T-helper 1 cell treated with Interleukin-12 subunit alpha and Interleukin-12 subunit beta and Interleukin-4 antibody, amounts not matched to agents 30 μg/mL and 1 μg/mL, for 36 hours (primary cell): ENCODE results near the gene ZRSR2.

Experiments used
- H3K27ac Mint-ChIP-seq: one replicate; pipeline ENCODE4 v1.8.0; 2021; ENCODE audit warnings: mild to moderate bottlenecking, mixed read lengths
- H3K27me3 Mint-ChIP-seq: one replicate; pipeline ENCODE4 v1.8.0; 2021; ENCODE audit warnings: low read depth, mixed read lengths
- H3K36me3 Mint-ChIP-seq: one replicate; pipeline ENCODE4 v1.8.0; 2021; ENCODE audit warnings: low read depth, mixed read lengths
- H3K4me1 Mint-ChIP-seq: one replicate; pipeline ENCODE4 v1.8.0; 2021; ENCODE audit warnings: low read depth, mixed read lengths
- H3K4me3 Mint-ChIP-seq: one replicate; pipeline ENCODE4 v1.8.0; 2021; ENCODE audit warnings: mild to moderate bottlenecking, moderate library complexity, mixed read lengths
- H3K9me3 Mint-ChIP-seq: one replicate; pipeline ENCODE4 v1.8.0; 2021; ENCODE audit warnings: mixed read lengths

The ZRSR2 gene

GRCh38 chrX:15761564-15762191 is 28.6 kb upstream of the ZRSR2 start:
- H3K4me1 Mint-ChIP-seq = peaks cover 10% of the 10 kb centered on the region
- H3K36me3 Mint-ChIP-seq = no peaks in the 10 kb centered on the region
- no peak overlapping the region for H3K27ac Mint-ChIP-seq
- H3K27me3 Mint-ChIP-seq = no peaks in the 10 kb centered on the region
- H3K4me3 Mint-ChIP-seq = no peak overlapping the region
- no peaks in the 10 kb centered on the region for H3K9me3 Mint-ChIP-seq

- Mint-ChIP-seq H3K27ac (no peak overlapping the region), H3K4me3 (no peak overlapping the region), H3K27me3 (no peaks in the 10 kb centered on the region), H3K4me1 (peaks cover 13% of the 10 kb centered on the region), H3K36me3 (peaks cover 15% of the 10 kb centered on the region), H3K9me3 (peaks cover 7% of the 10 kb centered on the region)
Measured at GRCh38 chrX:15769300-15769954, 20.9 kb upstream of the ZRSR2 start.

GRCh38 chrX:15781961-15782699 is 8.2 kb upstream of the ZRSR2 start:
- no peaks in the 10 kb centered on the region for H3K9me3 Mint-ChIP-seq
- peaks cover 15% of the 10 kb centered on the region for H3K36me3 Mint-ChIP-seq
- no peaks in the 10 kb centered on the region for H3K27me3 Mint-ChIP-seq
- H3K4me3 Mint-ChIP-seq = peak overlapping the region; percentile 86
- H3K27ac Mint-ChIP-seq = peak overlapping the region; percentile 97
- H3K4me1 Mint-ChIP-seq = peaks cover 7% of the 10 kb centered on the region

- no peaks in the 10 kb centered on the region for H3K27me3 Mint-ChIP-seq
- no peak overlapping the region for H3K27ac Mint-ChIP-seq
- H3K36me3 Mint-ChIP-seq = peaks cover 12% of the 10 kb centered on the region
- H3K4me1 Mint-ChIP-seq = peaks cover 8% of the 10 kb centered on the region
- no peak overlapping the region for H3K4me3 Mint-ChIP-seq
- no peaks in the 10 kb centered on the region for H3K9me3 Mint-ChIP-seq
Measured at GRCh38 chrX:15785176-15785750, 5.0 kb upstream of the ZRSR2 start.

GRCh38 chrX:15786915-15787314 is 3.4 kb upstream of the ZRSR2 start:
- Mint-ChIP-seq H3K27ac (no peak overlapping the region), H3K27me3 (no peaks in the 10 kb centered on the region), H3K9me3 (no peaks in the 10 kb centered on the region)

GRCh38 chrX:15790769-15791290 is 546 bp downstream of the ZRSR2 start:
- H3K27ac Mint-ChIP-seq = no peak overlapping the region
- peaks cover 16% of the 10 kb centered on the region for H3K4me1 Mint-ChIP-seq
- no peaks in the 10 kb centered on the region for H3K27me3 Mint-ChIP-seq
- no peaks in the 10 kb centered on the region for H3K9me3 Mint-ChIP-seq
- peaks cover 9% of the 10 kb centered on the region for H3K36me3 Mint-ChIP-seq
- H3K4me3 Mint-ChIP-seq = no peak overlapping the region

More at GRCh38 chrX:15786915-15787314, 3.4 kb upstream of the ZRSR2 start:
- peaks cover 11% of the 10 kb centered on the region for H3K36me3 Mint-ChIP-seq
- no peak overlapping the region for H3K4me3 Mint-ChIP-seq
- H3K4me1 Mint-ChIP-seq = peaks cover 8% of the 10 kb centered on the region

GRCh38 chrX:15797707-15798106 is 7.4 kb downstream of the ZRSR2 start:
- Mint-ChIP-seq H3K27ac (no peak overlapping the region), H3K27me3 (no peaks in the 10 kb centered on the region), H3K4me1 (peaks cover 25% of the 10 kb centered on the region), H3K4me3 (no peak overlapping the region), H3K9me3 (no peaks in the 10 kb centered on the region), H3K36me3 (peaks cover 25% of the 10 kb centered on the region)

GRCh38 chrX:15804563-15804962 is 14.3 kb downstream of the ZRSR2 start:
- Mint-ChIP-seq H3K36me3 (peaks cover 19% of the 10 kb centered on the region), H3K9me3 (no peaks in the 10 kb centered on the region), H3K4me3 (no peak overlapping the region), H3K27ac (no peak overlapping the region), H3K27me3 (no peaks in the 10 kb centered on the region), H3K4me1 (peaks cover 2% of the 10 kb centered on the region)

GRCh38 chrX:15808254-15808653 is 18.0 kb downstream of the ZRSR2 start:
- H3K27me3 Mint-ChIP-seq = no peaks in the 10 kb centered on the region
- H3K9me3 Mint-ChIP-seq = no peaks in the 10 kb centered on the region
- peaks cover 2% of the 10 kb centered on the region for H3K4me1 Mint-ChIP-seq
- no peak overlapping the region for H3K4me3 Mint-ChIP-seq
- no peak overlapping the region for H3K27ac Mint-ChIP-seq
- peaks cover 28% of the 10 kb centered on the region for H3K36me3 Mint-ChIP-seq

GRCh38 chrX:15812192-15812938 is 22.1 kb downstream of the ZRSR2 start:
- H3K27me3 Mint-ChIP-seq = no peaks in the 10 kb centered on the region
- no peaks in the 10 kb centered on the region for H3K9me3 Mint-ChIP-seq
- H3K4me3 Mint-ChIP-seq = no peak overlapping the region
- H3K27ac Mint-ChIP-seq = no peak overlapping the region
- peaks cover 27% of the 10 kb centered on the region for H3K4me1 Mint-ChIP-seq
- H3K36me3 Mint-ChIP-seq = peaks cover 31% of the 10 kb centered on the region

GRCh38 chrX:15813416-15813815 is 23.1 kb downstream of the ZRSR2 start:
- no peaks in the 10 kb centered on the region for H3K27me3 Mint-ChIP-seq
- H3K4me3 Mint-ChIP-seq = no peak overlapping the region
- no peaks in the 10 kb centered on the region for H3K9me3 Mint-ChIP-seq
- H3K4me1 Mint-ChIP-seq = peaks cover 33% of the 10 kb centered on the region
- H3K27ac Mint-ChIP-seq = no peak overlapping the region
- peaks cover 35% of the 10 kb centered on the region for H3K36me3 Mint-ChIP-seq

- Mint-ChIP-seq H3K27me3 (no peaks in the 10 kb centered on the region), H3K36me3 (peaks cover 35% of the 10 kb centered on the region), H3K4me3 (no peak overlapping the region), H3K9me3 (no peaks in the 10 kb centered on the region), H3K4me1 (peaks cover 33% of the 10 kb centered on the region), H3K27ac (peak overlapping the region; percentile 20)
Measured at GRCh38 chrX:15814771-15815365, 24.6 kb downstream of the ZRSR2 start.

GRCh38 chrX:15815779-15816437 is 25.6 kb downstream of the ZRSR2 start:
- no peaks in the 10 kb centered on the region for H3K27me3 Mint-ChIP-seq
- H3K9me3 Mint-ChIP-seq = no peaks in the 10 kb centered on the region
- H3K4me1 Mint-ChIP-seq = peaks cover 38% of the 10 kb centered on the region
- peak overlapping the region; percentile 45 for H3K27ac Mint-ChIP-seq
- peaks cover 37% of the 10 kb centered on the region for H3K36me3 Mint-ChIP-seq
- peak overlapping the region; percentile 37 for H3K4me3 Mint-ChIP-seq
